ENCODE results near the gene GRIP1.

Gene GRIP1

GRCh38 chr12:66638666-66639065, 40.2 kb downstream of the GRIP1 start:
- DNase-seq = no peak

- no peak for DNase-seq
Measured at GRCh38 chr12:66637699-66638301, 41.1 kb downstream of the GRIP1 start.

- no peak for DNase-seq
Measured at GRCh38 chr12:66636771-66637170, 42.1 kb downstream of the GRIP1 start.

- DNase-seq = no peak
Measured at GRCh38 chr12:66633676-66634075, 45.2 kb downstream of the GRIP1 start.

- no peak for DNase-seq
Measured at GRCh38 chr12:66629138-66629870, 49.6 kb downstream of the GRIP1 start.

GRCh38 chr12:66627988-66628317, 50.9 kb downstream of the GRIP1 start:
- no peak for DNase-seq

GRCh38 chr12:66627270-66627987, 51.4 kb downstream of the GRIP1 start:
- DNase-seq = no peak

GRCh38 chr12:66624806-66625205, 54.1 kb downstream of the GRIP1 start:
- no peak for DNase-seq

GRCh38 chr12:66623455-66623854, 55.4 kb downstream of the GRIP1 start:
- no peak for DNase-seq

- DNase-seq = no peak
Measured at GRCh38 chr12:66620688-66621087, 58.2 kb downstream of the GRIP1 start.

GRCh38 chr12:66620026-66620425, 58.9 kb downstream of the GRIP1 start:
- no peak for DNase-seq

- DNase-seq = no peak
Measured at GRCh38 chr12:66617991-66618390, 60.9 kb downstream of the GRIP1 start.

GRCh38 chr12:66612090-66612775, 66.6 kb downstream of the GRIP1 start:
- DNase-seq = no peak

GRCh38 chr12:66607147-66607546, 71.7 kb downstream of the GRIP1 start:
- no peak for DNase-seq

GRCh38 chr12:66605293-66605692, 73.6 kb downstream of the GRIP1 start:
- DNase-seq = no peak

GRCh38 chr12:66603981-66604479, 74.8 kb downstream of the GRIP1 start:
- no peak for DNase-seq

- DNase-seq = no peak
Measured at GRCh38 chr12:66603461-66603860, 75.4 kb downstream of the GRIP1 start.

GRCh38 chr12:66602483-66603143, 76.3 kb downstream of the GRIP1 start:
- no peak for DNase-seq

- DNase-seq = no peak
Measured at GRCh38 chr12:66600903-66601302, 78.0 kb downstream of the GRIP1 start.

GRCh38 chr12:66599816-66600215, 79.1 kb downstream of the GRIP1 start:
- DNase-seq = no peak

GRCh38 chr12:66598608-66599007, 80.3 kb downstream of the GRIP1 start:
- no peak for DNase-seq

- DNase-seq = no peak
Measured at GRCh38 chr12:66598079-66598478, 80.8 kb downstream of the GRIP1 start.

- no peak for DNase-seq
Measured at GRCh38 chr12:66596199-66596598, 82.7 kb downstream of the GRIP1 start.
